ENCODE data around the gene PAPOLA. TPM values are rescaled to one million over a fixed set of nuclear protein-coding genes. Genes with fewer than 3 reads are reported as not detected.

The PAPOLA gene
- polyA plus RNA-seq, 1 experiment: 92.4 TPM

DNA sequence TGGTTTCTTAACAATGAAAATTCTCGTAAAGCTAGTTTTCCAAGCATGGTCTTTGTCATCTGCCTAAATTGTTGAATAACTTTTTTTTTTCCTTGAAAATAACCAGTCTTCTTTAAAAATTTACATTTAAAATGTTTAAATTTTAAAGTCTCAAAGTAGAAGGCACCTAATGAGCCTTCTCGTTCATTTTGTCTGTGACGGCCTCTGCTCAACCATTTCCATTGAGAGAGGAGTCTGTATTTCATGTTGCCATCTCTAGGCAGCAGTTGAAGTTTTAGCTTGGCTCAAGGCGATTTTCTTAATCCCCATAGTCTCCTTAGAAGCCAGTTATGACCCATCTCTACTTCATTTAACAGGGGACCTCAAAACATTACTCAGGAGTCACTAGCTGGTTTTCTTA, 69.1 kb downstream of the PAPOLA start:
- H3K27me3 ChIP-seq (ENCODE audit: control insufficient read depth, insufficient read depth, low read length): no peaks in the 10 kb centered on the region
- no peaks in the 10 kb centered on the region for H3K36me3 ChIP-seq (ENCODE audit: control insufficient read depth, insufficient read depth, low read length)
- ChIA-PET CTCF (interaction anchor here (1.2 to 2.0 kb wide), 3 partner anchors 15 to 170 kb away, joined by 3 to 5 read pairs (median 4); no protein-coding TSS in a partner anchor), POLR2A (interaction anchor here (0.7 kb wide), 1 partner anchor 1180 kb away, joined by 5 read pairs; no protein-coding TSS in a partner anchor)
- H3K4me3 ChIP-seq (ENCODE audit: low read depth, low read length): no peak overlapping the region
- TF ChIP-seq CTCF (IDR thresholded peaks at IDR 0.05; ENCODE audit: insufficient read depth, low read depth, low read length): no peak
- no peak for DNase-seq (ENCODE audit: low read depth)

DNA sequence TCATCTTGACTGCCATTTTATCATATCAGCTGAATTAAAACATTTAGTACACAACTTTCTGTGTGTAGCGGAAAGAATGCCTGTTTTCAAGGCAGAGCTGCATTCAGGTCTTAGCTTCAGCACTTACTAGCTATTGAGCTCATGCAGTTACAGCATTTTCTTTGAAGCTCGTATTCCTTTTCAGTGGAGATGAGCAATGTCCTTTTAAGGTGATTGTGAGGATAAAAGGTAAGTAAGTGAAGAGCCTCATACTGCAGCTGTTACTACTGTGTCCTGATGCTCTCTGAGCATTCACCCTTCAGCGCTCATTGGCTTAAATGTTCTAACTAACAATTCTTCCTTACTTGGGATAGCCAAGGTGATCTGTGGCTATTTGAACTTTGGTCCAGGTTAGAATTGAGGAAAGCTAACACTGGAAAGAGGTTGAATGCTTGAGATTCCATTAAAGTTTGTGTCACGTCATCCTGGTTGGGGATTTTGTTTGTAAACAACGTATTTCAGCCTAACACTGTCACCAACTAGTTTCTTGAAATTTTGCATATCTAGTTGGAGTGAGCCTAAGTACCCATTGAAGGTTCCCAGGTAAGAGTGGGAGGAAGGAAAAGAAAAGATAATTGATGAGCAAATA, 71.4 kb downstream of the PAPOLA start:
- no peaks in the 10 kb centered on the region for H3K36me3 ChIP-seq (ENCODE audit: control insufficient read depth, insufficient read depth, low read length)
- ChIA-PET CTCF (interaction anchor here (1.2 kb wide), 1 partner anchor 169 kb away, joined by 5 read pairs; no protein-coding TSS in a partner anchor), POLR2A (no interaction called here)
- no peak for DNase-seq (ENCODE audit: low read depth)
- no peak overlapping the region for H3K4me3 ChIP-seq (ENCODE audit: low read depth, low read length)
- TF ChIP-seq CTCF (IDR thresholded peaks at IDR 0.05; ENCODE audit: insufficient read depth, low read depth, low read length): no peak
- H3K27me3 ChIP-seq (ENCODE audit: control insufficient read depth, insufficient read depth, low read length): no peaks in the 10 kb centered on the region

DNA sequence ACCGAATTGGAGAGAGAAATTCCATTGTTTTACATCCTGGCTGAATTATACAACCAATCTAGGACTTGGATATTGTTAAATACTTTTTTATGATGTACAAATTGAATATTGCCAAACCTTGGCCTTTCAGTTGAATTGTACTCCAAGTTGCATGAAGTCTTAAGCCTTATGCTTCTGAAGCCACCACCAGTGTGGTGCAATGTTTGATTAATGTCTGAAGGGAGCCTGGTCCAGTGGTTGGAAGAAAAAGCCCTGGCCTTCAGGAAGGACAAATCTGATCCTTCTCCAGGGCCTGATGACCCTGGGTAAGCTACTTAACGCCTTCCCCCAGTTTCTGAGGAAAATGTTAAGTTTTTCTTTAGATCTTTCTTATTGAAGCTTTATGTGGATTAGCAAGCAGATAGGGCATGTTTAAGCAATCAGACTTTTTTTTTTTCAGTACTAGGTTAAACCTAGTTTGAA, 72.0 kb downstream of the PAPOLA start:
- H3K27me3 ChIP-seq (ENCODE audit: control insufficient read depth, insufficient read depth, low read length): no peaks in the 10 kb centered on the region
- ChIA-PET POLR2A (no interaction called here), CTCF (interaction anchor here (1.2 kb wide), 2 partner anchors 8 to 168 kb away, joined by 3 to 5 read pairs; no protein-coding TSS in a partner anchor)
- no peaks in the 10 kb centered on the region for H3K36me3 ChIP-seq (ENCODE audit: control insufficient read depth, insufficient read depth, low read length)
- H3K4me3 ChIP-seq (ENCODE audit: low read depth, low read length): no peak overlapping the region
- no peak for TF ChIP-seq CTCF (IDR thresholded peaks at IDR 0.05; ENCODE audit: insufficient read depth, low read depth, low read length)
- no peak for DNase-seq (ENCODE audit: low read depth)

- CTCF ChIA-PET: interaction anchor here (1.2 kb wide), 2 partner anchors 9 to 168 kb away, joined by 3 to 5 read pairs; no protein-coding TSS in a partner anchor
- Histone ChIP-seq H3K36me3 (ENCODE audit: control insufficient read depth, insufficient read depth, low read length) (no peaks in the 10 kb centered on the region), H3K27me3 (ENCODE audit: control insufficient read depth, insufficient read depth, low read length) (no peaks in the 10 kb centered on the region), H3K4me3 (ENCODE audit: low read depth, low read length) (no peak overlapping the region)
- TF ChIP-seq CTCF (IDR thresholded peaks at IDR 0.05; ENCODE audit: insufficient read depth, low read depth, low read length): no peak
- POLR2A ChIA-PET: no interaction called here
- peak; percentile 41 for DNase-seq (ENCODE audit: low read depth)
Observed at GRCh38 chr14:96574633-96575632, 72.8 kb downstream of the PAPOLA start.

GRCh38 chr14:96576359-96576758, 74.2 kb downstream of the PAPOLA start:
- H3K4me3 ChIP-seq (ENCODE audit: low read depth, low read length): no peak overlapping the region
- no peak for DNase-seq (ENCODE audit: low read depth)
- no peaks in the 10 kb centered on the region for H3K27me3 ChIP-seq (ENCODE audit: control insufficient read depth, insufficient read depth, low read length)
- CTCF ChIA-PET: interaction anchor here (0.5 to 2.3 kb wide), 3 partner anchors 9 to 578 kb away, joined by 3 to 16 read pairs (median 3); no protein-coding TSS in a partner anchor
- no peaks in the 10 kb centered on the region for H3K36me3 ChIP-seq (ENCODE audit: control insufficient read depth, insufficient read depth, low read length)
- TF ChIP-seq CTCF (IDR thresholded peaks at IDR 0.05; ENCODE audit: insufficient read depth, low read depth, low read length): no peak
- POLR2A ChIA-PET: no interaction called here

All from BJ (cell line).